ENCODE results near the gene EVC.

Gene EVC

DNA sequence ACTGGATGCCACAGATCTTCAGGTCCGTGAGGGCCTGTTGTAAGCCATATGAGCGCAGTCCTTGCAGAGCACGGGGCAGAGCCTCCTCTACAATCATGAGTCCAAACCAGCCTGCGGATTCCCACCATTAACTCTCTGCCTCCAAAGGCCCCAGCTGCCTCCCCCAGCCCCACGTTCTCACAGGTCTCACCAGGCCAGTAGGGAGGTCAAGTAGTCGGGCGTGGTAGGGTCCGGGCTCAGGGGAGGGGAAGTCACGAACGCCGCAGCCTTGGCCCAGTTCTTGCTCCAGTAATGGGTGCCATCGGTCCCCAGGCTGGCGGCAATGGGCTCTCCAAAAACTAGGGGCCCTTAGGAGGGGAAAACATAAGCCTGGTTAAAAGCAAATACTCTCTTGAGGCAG, 128.3 kb downstream of the EVC start:
- no peak overlapping the region for H2AFZ ChIP-seq (ENCODE audit: low read depth, low read length)
- TF ChIP-seq, protein P1, sequence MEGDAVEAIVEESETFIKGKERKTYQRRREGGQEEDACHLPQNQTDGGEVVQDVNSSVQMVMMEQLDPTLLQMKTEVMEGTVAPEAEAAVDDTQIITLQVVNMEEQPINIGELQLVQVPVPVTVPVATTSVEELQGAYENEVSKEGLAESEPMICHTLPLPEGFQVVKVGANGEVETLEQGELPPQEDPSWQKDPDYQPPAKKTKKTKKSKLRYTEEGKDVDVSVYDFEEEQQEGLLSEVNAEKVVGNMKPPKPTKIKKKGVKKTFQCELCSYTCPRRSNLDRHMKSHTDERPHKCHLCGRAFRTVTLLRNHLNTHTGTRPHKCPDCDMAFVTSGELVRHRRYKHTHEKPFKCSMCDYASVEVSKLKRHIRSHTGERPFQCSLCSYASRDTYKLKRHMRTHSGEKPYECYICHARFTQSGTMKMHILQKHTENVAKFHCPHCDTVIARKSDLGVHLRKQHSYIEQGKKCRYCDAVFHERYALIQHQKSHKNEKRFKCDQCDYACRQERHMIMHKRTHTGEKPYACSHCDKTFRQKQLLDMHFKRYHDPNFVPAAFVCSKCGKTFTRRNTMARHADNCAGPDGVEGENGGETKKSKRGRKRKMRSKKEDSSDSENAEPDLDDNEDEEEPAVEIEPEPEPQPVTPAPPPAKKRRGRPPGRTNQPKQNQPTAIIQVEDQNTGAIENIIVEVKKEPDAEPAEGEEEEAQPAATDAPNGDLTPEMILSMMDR (IDR thresholded peaks at IDR 0.05; ENCODE audit: low read depth, low read length) = no peak
- TF ChIP-seq EZH2phosphoT487 (IDR thresholded peaks at IDR 0.05; ENCODE audit: low read depth) = no peak
- no peak overlapping the region for H3K27ac ChIP-seq (ENCODE audit: low read length)
- no peaks in the 10 kb centered on the region for H3K9me3 ChIP-seq (ENCODE audit: insufficient read depth, low read length)
- H3K79me2 ChIP-seq (ENCODE audit: low read length) = no peaks in the 10 kb centered on the region
- no peaks in the 10 kb centered on the region for H3K36me3 ChIP-seq (replicated peaks; ENCODE audit: low read depth, low read length)
- no peaks in the 10 kb centered on the region for H3K4me1 ChIP-seq (ENCODE audit: low read length)
- no peaks in the 10 kb centered on the region for H4K20me1 ChIP-seq (ENCODE audit: insufficient read depth, low read length)
- no peak overlapping the region for H3K9ac ChIP-seq (ENCODE audit: low read length)
- no peak overlapping the region for H3K4me3 ChIP-seq (ENCODE audit: low read length)
- H3K4me2 ChIP-seq (ENCODE audit: low read length) = no peak overlapping the region
- H3K27me3 ChIP-seq (ENCODE audit: low read depth, low read length) = no peaks in the 10 kb centered on the region

DNA sequence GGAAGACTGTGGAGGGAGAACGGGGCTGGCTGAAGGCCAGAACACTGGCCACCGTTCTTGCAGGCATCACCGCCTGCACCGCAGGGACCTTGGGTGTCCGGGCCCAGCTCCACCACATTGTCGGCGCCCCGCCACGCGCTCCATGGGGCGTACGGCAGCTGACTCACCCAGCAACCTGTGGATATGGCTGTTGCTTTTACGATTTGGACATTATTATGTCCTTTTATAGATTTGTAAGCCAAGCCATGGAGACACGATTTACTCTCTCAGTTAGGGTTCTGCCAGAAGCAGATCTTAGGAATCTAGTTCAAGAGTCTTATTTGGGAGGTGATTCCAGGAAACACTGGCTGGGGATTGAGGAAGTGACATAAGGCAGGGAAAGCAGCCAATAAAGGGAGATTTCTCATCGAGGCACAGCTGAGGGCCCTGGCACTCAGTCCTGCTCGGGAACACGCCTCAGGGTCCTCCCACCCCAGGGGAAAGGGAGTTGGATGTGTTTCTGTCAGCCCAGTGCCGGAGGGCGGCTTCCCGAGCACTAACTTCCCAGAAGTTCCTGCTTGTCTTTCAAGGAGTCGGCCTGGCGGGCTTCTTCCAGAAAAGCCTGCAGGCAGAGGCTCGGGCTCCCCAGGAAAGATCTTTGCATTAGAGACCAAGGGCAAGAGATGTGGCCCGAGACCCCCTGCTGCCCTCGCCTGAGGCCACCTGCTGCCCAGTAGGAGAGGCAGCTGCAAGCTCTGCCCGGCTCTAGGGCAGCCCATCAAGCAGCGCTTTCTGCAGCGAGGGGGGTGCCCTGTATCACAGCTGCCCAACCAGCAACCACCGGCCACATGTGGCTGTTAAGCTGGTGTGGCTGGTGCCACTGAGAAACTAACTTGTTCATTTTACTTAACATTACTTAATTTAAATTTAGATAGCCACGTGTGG, 129.0 kb downstream of the EVC start:
- TF ChIP-seq EZH2phosphoT487 (IDR thresholded peaks at IDR 0.05; ENCODE audit: low read depth) = no peak
- TF ChIP-seq, protein P1 (IDR thresholded peaks at IDR 0.05; ENCODE audit: low read depth, low read length) = no peak

DNA sequence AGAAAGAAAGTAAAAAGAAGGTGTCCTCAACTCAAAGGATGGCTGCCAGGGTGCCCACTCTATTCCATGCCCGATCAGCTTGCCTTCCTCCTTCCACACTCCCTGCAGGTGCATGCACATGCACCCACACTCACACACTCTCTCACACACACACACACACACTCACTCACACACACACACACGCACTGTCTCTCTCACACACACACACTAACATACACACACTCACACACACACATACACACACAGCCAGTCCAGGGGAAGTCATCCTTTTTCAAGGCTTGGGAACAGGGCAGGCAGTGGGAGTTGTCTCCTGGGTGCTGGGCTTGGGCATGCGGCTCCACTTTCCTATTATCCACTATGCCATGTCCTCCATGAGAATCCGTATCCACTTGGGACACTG, 131.5 kb downstream of the EVC start:
- no peak overlapping the region for H3K27ac ChIP-seq (ENCODE audit: low read length)
- H4K20me1 ChIP-seq (ENCODE audit: insufficient read depth, low read length) = no peaks in the 10 kb centered on the region
- H3K36me3 ChIP-seq (replicated peaks; ENCODE audit: low read depth, low read length) = no peaks in the 10 kb centered on the region
- H3K9ac ChIP-seq (ENCODE audit: low read length) = no peak overlapping the region
- no peak overlapping the region for H2AFZ ChIP-seq (ENCODE audit: low read depth, low read length)
- TF ChIP-seq, protein P1 (IDR thresholded peaks at IDR 0.05; ENCODE audit: low read depth, low read length) = no peak
- TF ChIP-seq EZH2phosphoT487 (IDR thresholded peaks at IDR 0.05; ENCODE audit: low read depth) = no peak
- no peaks in the 10 kb centered on the region for H3K4me1 ChIP-seq (ENCODE audit: low read length)
- no peaks in the 10 kb centered on the region for H3K9me3 ChIP-seq (ENCODE audit: insufficient read depth, low read length)
- H3K4me2 ChIP-seq (ENCODE audit: low read length) = no peak overlapping the region
- no peaks in the 10 kb centered on the region for H3K79me2 ChIP-seq (ENCODE audit: low read length)
- H3K4me3 ChIP-seq (ENCODE audit: low read length) = no peak overlapping the region
- peaks cover 2% of the 10 kb centered on the region; the same call in 1 of the 2 replicates for H3K27me3 ChIP-seq (ENCODE audit: low read depth, low read length)

More for the DNA sequence above, 129.0 kb downstream of the EVC start:
- Histone ChIP-seq H3K79me2 (ENCODE audit: low read length) (no peaks in the 10 kb centered on the region), H4K20me1 (ENCODE audit: insufficient read depth, low read length) (no peaks in the 10 kb centered on the region), H2AFZ (ENCODE audit: low read depth, low read length) (no peak overlapping the region), H3K27ac (ENCODE audit: low read length) (no peak overlapping the region), H3K9ac (ENCODE audit: low read length) (no peak overlapping the region), H3K9me3 (ENCODE audit: insufficient read depth, low read length) (no peaks in the 10 kb centered on the region), H3K27me3 (ENCODE audit: low read depth, low read length) (no peaks in the 10 kb centered on the region), H3K4me2 (ENCODE audit: low read length) (no peak overlapping the region), H3K4me3 (ENCODE audit: low read length) (no peak overlapping the region), H3K36me3 (replicated peaks; ENCODE audit: low read depth, low read length) (no peaks in the 10 kb centered on the region), H3K4me1 (ENCODE audit: low read length) (no peaks in the 10 kb centered on the region)

All from OCI-LY3 (cell line).